Left lung (tissue), 10 donors: Measurements from ENCODE around the gene ZNF283. TPM values are rescaled to one million over a fixed set of nuclear protein-coding genes. Genes with fewer than 3 reads are reported as not detected.

Experiments
- ATAC-seq: fragments of 200-7000 bp; cut with Tn5 transposase; one replicate; pipeline ENCODE4 v1.9.1; 2020; ENCODE audit warnings: moderate library complexity
- DNase-seq, 4 donors: peaks; one replicate each; pipeline ENCODE4 v3.0.0-alpha.2; 2013 to 2020
- H3K27ac ChIP-seq, 2 donors: fragments of 200-600 bp; sonication (generic) in 1 of 2; one replicate each; pipeline versions ENCODE4 v1.5.0 to v1.8.0; 2020 to 2021
- H3K27me3 ChIP-seq, 2 donors: fragments of 200-600 bp; sonication (generic) in 1 of 2; one replicate each; pipeline versions ENCODE4 v1.5.0 to v1.8.0; 2020 to 2021
- H3K36me3 ChIP-seq, 2 donors: fragments of 200-600 bp; sonication (generic) in 1 of 2; one replicate each; pipeline versions ENCODE4 v1.5.0 to v1.8.0; 2020 to 2021
- H3K4me1 ChIP-seq, 2 donors: fragments of 200-600 bp; one replicate each; pipeline ENCODE4 v1.8.0; 2021
- H3K4me3 ChIP-seq, 2 donors: fragments of 200-600 bp; sonication (generic) in 1 of 2; one replicate each; pipeline versions ENCODE4 v1.5.0 to v1.8.0; 2020 to 2021; ENCODE audit warnings: mild to moderate bottlenecking in 1 of 2
- H3K9me3 ChIP-seq, 2 donors: fragments of 200-600 bp; sonication (generic) in 1 of 2; one replicate each; pipeline versions ENCODE4 v1.5.0 to v1.8.0; 2020 to 2021
- CTCF ChIP-seq, 2 donors: fragments of 200-600 bp; sonication (generic) in 1 of 2; IDR thresholded peaks; one replicate each; pipeline versions ENCODE4 v1.5.0 to v1.8.0; 2021; ENCODE audit warnings: antibody characterized with exemption in 2 of 2
- intact Hi-C, 2 donors: fragments of 100-400 bp; cut with DNase I; formaldehyde crosslinking; loops; one replicate each; pipeline versions ENCODE4 v1.11.2 to v1.14.2; 2022
- polyA plus RNA-seq, 6 donors: library from polyadenylated mRNA; unstranded; fragments of 120-200 nt; gene quantifications; one replicate each; pipeline ENCODE4 v1.2.1, GENCODE V29; 2013; ENCODE audit not compliant: insufficient read length in 6 of 6
- total RNA-seq, 2 donors: library from RNA; stranded (reverse); fragmentation: NEBNext Ultra II Directional; extraction: Animal tissue kit (Norgen Biotek cat#: 25700); gene quantifications; one replicate each; pipeline ENCODE4 v1.2.1, GENCODE V29; 2021
- donor health status: DM: no; HTN: yes; CAD: no.
- donor health status: DM: no; HTN: no; CAD: no.

Gene ZNF283
- total and polyA plus RNA-seq, 8 donors: 8.1 to 26.8 (median 21.7) TPM

- TF ChIP-seq CTCF (IDR thresholded peaks at IDR 0.05): no peak
- Histone ChIP-seq H3K4me3 (peak within 1 kb of the TSS in 1 of 2 donors; percentile 31), H3K36me3 (no peaks in the 10 kb centered on the region), H3K4me1 (peaks cover 5 to 63% of the 10 kb centered on the region in 2 donors), H3K27me3 (peaks cover 0 to 16% of the 10 kb centered on the region in 2 donors), H3K27ac (peak within 1 kb of the TSS in 1 of 2 donors; percentile 33), H3K9me3 (no peaks in the 10 kb centered on the region)
- ATAC-seq: peak; percentile 28
- intact Hi-C loops: loop anchor here in 1 of 2 donors (5.0 kb wide), 1 partner anchor 34 kb away; no protein-coding TSS in a partner anchor
- peak in 2 of 4 donors; percentile 54 to 76 for DNase-seq
These were observed 46.2 kb upstream of the ZNF283 start, which contains the start of gene KCNN4 for GRCh38 chr19:43780706-43781525. TSS of gene KCNN4 (minus strand) at chr19:43780973. CDS start at chr19:43780861, 112 bp downstream.

DNA sequence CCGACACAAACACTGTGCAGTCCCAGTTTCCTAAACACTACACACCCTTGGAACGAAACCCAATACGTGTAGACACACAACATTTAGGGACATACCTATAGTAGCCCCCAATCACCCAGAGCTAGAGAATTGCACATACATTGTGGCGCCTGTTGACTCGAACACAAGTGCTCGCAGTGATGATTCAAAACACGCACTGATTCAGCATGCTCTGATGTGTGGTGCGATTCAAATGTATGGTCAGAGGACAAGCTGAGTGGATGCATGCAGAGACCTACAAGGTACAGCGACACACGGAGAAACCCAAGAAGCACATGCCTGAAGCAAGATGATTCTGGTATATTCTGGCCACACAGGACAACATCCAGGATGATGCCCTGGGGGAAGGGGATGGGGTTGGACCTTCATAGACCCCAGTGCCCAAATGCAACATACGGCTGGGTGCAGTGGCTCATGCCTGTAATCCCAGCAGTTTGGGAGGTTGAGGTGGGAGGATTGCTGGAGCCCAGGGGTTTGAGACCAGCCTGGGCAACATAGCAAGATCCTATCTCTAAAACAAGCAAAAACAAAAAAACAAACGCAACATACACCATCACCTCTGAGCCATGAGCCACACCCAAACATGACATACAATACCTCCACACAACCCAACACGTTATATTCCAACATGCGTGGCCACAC, 45.4 kb upstream of the ZNF283 start:
- intact Hi-C loops: loop anchor here in 1 of 2 donors (5.0 kb wide), 1 partner anchor 34 kb away; no protein-coding TSS in a partner anchor
- H3K36me3 ChIP-seq: no peaks in the 10 kb centered on the region
- DNase-seq: no peak
- no peak overlapping the region for H3K4me3 ChIP-seq
- H3K9me3 ChIP-seq: no peaks in the 10 kb centered on the region
- ATAC-seq: no peak
- peaks cover 5 to 57% of the 10 kb centered on the region in 2 donors for H3K4me1 ChIP-seq
- H3K27me3 ChIP-seq: peaks cover 0 to 16% of the 10 kb centered on the region in 2 donors
- no peak overlapping the region for H3K27ac ChIP-seq
- no peak for TF ChIP-seq CTCF (IDR thresholded peaks at IDR 0.05)

- ATAC-seq: no peak
- intact Hi-C loops: loop anchor here in 1 of 2 donors (5.0 kb wide), 1 partner anchor 35 kb away; no protein-coding TSS in a partner anchor
- TF ChIP-seq CTCF (IDR thresholded peaks at IDR 0.05): no peak
- DNase-seq: no peak
- peaks cover 5 to 53% of the 10 kb centered on the region in 2 donors for H3K4me1 ChIP-seq
- H3K9me3 ChIP-seq: no peaks in the 10 kb centered on the region
- H3K4me3 ChIP-seq: no peak overlapping the region
- no peaks in the 10 kb centered on the region for H3K36me3 ChIP-seq
- H3K27ac ChIP-seq: no peak overlapping the region
- peaks cover 0 to 16% of the 10 kb centered on the region in 2 donors for H3K27me3 ChIP-seq
These were observed 44.8 kb upstream of the ZNF283 start for GRCh38 chr19:43782311-43782660.

DNA sequence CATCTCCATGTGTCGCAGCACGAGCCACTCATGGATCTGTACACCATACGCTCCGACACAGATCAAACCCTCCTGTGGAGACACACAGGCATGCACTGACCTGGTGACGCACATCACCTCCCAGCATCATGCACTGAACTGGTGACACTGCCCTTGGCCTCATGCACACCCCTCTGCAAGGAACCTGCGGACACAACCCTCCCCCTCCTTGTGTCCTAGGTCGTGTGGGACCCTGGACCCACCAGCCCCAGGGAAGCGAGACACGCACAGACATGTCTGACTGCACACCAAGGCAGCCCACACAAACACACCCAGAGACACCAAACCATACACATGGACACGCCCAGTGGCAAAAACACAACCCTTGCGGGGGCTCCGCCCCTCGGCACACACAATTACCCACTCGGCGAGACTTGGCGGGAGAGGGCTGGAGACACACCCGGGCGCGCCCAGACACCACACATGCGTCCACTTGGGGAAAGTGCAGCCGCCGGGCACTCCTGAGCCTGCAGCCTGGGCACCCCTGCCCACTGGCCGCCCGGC, 44.4 kb upstream of the ZNF283 start:
- TF ChIP-seq CTCF (IDR thresholded peaks at IDR 0.05): no peak
- Histone ChIP-seq H3K36me3 (no peaks in the 10 kb centered on the region), H3K4me1 (peaks cover 4 to 48% of the 10 kb centered on the region in 2 donors), H3K4me3 (no peak overlapping the region), H3K27ac (no peak overlapping the region), H3K27me3 (peaks cover 0 to 16% of the 10 kb centered on the region in 2 donors), H3K9me3 (no peaks in the 10 kb centered on the region)
- no peak for ATAC-seq
- DNase-seq: no peak
- intact Hi-C loops: loop anchor here in 1 of 2 donors (5.0 kb wide), 1 partner anchor 35 kb away; no protein-coding TSS in a partner anchor
